SU-DHL-6 (cell line): ENCODE measurements around the gene STXBP5.
A peak's percentile ranks its signal among the peaks of the same experiment; 100 is the strongest.

Source experiments
- H2AFZ ChIP-seq: fragments of 200-600 bp; sonication (generic); 2 replicates; pipeline ENCODE4 v1.6.1; 2014; ENCODE audit warnings: low read depth, mild to moderate bottlenecking, moderate library complexity, mixed read lengths, antibody characterized with exemption, low read length; ENCODE audit not compliant: severe bottlenecking
- H3F3A ChIP-seq: fragments of 200-600 bp; shearing (Covaris generic); 2 replicates; pipeline ENCODE4 v1.6.0; 2016; ENCODE audit warnings: antibody characterized with exemption, mild to moderate bottlenecking; ENCODE audit not compliant: insufficient read depth
- H3K27ac ChIP-seq: fragments of 200-600 bp; sonication (generic); 2 replicates; pipeline ENCODE4 v1.5.1; 2016; ENCODE audit warnings: low read depth, mild to moderate bottlenecking, low read length, moderate library complexity, mixed read lengths
- H3K27me3 ChIP-seq: fragments of 200-600 bp; sonication (generic), shearing (Covaris generic); 2 replicates; pipeline ENCODE4 v1.6.0; 2014; ENCODE audit warnings: mild to moderate bottlenecking, low read length
- H3K36me3 ChIP-seq: fragments of 200-600 bp; sonication (generic); 2 replicates; pipeline ENCODE4 v1.6.1; 2014; ENCODE audit warnings: mild to moderate bottlenecking, low read length, mixed read lengths
- H3K4me2 ChIP-seq: fragments of 300-600, 200-600 bp; shearing (Covaris generic), sonication (generic); 2 replicates; pipeline ENCODE4 v1.6.0; 2014; ENCODE audit warnings: low read length, low read depth, mild to moderate bottlenecking; ENCODE audit not compliant: poor library complexity, severe bottlenecking
- H3K4me3 ChIP-seq: fragments of 200-600 bp; sonication (generic); 2 replicates; pipeline ENCODE4 v1.5.1; 2014; ENCODE audit warnings: antibody characterized with exemption, low read length, mild to moderate bottlenecking, mixed read lengths; ENCODE audit not compliant: insufficient read depth, poor library complexity, severe bottlenecking
- H3K79me2 ChIP-seq: fragments of 200-600 bp; sonication (generic); 2 replicates; pipeline ENCODE4 v1.6.1; 2014; ENCODE audit warnings: mild to moderate bottlenecking, low read length, moderate library complexity; ENCODE audit not compliant: insufficient read depth
- H3K9ac ChIP-seq: fragments of 200-600 bp; sonication (generic); 2 replicates; pipeline ENCODE4 v1.7.0; 2014; ENCODE audit warnings: mild to moderate bottlenecking, low read length
- H3K9me2 ChIP-seq: fragments of 200-600 bp; sonication (generic); replicated peaks from 2 replicates; pipeline ENCODE4 v1.6.1; 2014; ENCODE audit warnings: low read length; ENCODE audit not compliant: insufficient read depth
- H3K9me3 ChIP-seq: fragments of 200-600 bp; sonication (generic); 2 replicates; pipeline ENCODE4 v1.6.1; 2014; ENCODE audit warnings: low read length, mixed read lengths; ENCODE audit not compliant: insufficient read depth
- H4K20me1 ChIP-seq: fragments of 200-600 bp; sonication (generic); 2 replicates; pipeline ENCODE4 v1.6.1; 2014; ENCODE audit warnings: low read depth, mild to moderate bottlenecking, antibody characterized with exemption, low read length, moderate library complexity, mixed read lengths
- EZH2phosphoT487 ChIP-seq: fragments of 200-600 bp; sonication (generic), shearing (Covaris generic); conservative IDR thresholded peaks from 2 replicates; pipeline ENCODE4 v1.6.1; 2018; ENCODE audit warnings: mild to moderate bottlenecking, antibody characterized with exemption, low read length, moderate library complexity, mixed read lengths
- TF ChIP-seq, protein P1 (sequence below): fragments of 200-600 bp; sonication (generic); IDR thresholded peaks from one replicate; pipeline ENCODE4 v1.5.1; 2017; ENCODE audit warnings: antibody characterized with exemption, mild to moderate bottlenecking, low read length, moderate library complexity; ENCODE audit not compliant: insufficient read depth, poor library complexity, severe bottlenecking

The STXBP5 gene

GRCh38 chr6:147283460-147283859, 79.2 kb downstream of the STXBP5 start:
- no peak for TF ChIP-seq EZH2phosphoT487
- TF ChIP-seq, protein P1, sequence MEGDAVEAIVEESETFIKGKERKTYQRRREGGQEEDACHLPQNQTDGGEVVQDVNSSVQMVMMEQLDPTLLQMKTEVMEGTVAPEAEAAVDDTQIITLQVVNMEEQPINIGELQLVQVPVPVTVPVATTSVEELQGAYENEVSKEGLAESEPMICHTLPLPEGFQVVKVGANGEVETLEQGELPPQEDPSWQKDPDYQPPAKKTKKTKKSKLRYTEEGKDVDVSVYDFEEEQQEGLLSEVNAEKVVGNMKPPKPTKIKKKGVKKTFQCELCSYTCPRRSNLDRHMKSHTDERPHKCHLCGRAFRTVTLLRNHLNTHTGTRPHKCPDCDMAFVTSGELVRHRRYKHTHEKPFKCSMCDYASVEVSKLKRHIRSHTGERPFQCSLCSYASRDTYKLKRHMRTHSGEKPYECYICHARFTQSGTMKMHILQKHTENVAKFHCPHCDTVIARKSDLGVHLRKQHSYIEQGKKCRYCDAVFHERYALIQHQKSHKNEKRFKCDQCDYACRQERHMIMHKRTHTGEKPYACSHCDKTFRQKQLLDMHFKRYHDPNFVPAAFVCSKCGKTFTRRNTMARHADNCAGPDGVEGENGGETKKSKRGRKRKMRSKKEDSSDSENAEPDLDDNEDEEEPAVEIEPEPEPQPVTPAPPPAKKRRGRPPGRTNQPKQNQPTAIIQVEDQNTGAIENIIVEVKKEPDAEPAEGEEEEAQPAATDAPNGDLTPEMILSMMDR, result no peak
- Histone ChIP-seq H3K4me2 (no peak overlapping the region), H3K9me3 (no peaks in the 10 kb centered on the region), H3K79me2 (no peaks in the 10 kb centered on the region), H3K4me3 (no peak overlapping the region), H3K9me2 (no peaks in the 10 kb centered on the region), H3K27ac (no peak overlapping the region), H3K27me3 (no peaks in the 10 kb centered on the region), H3K9ac (no peak overlapping the region), H3K36me3 (peaks cover 6% of the 10 kb centered on the region; the same call in 1 of the 2 replicates), H2AFZ (no peak overlapping the region), H4K20me1 (no peaks in the 10 kb centered on the region), H3F3A (no peaks in the 10 kb centered on the region)

GRCh38 chr6:147285087-147285855, 81.1 kb downstream of the STXBP5 start:
- H3K36me3 ChIP-seq, result peaks cover 6% of the 10 kb centered on the region; the same call in 1 of the 2 replicates
- H3K27ac ChIP-seq, result no peak overlapping the region
- H3F3A ChIP-seq, result no peaks in the 10 kb centered on the region
- no peak overlapping the region for H3K4me2 ChIP-seq
- H3K27me3 ChIP-seq, result no peaks in the 10 kb centered on the region
- H3K4me3 ChIP-seq, result no peak overlapping the region
- no peaks in the 10 kb centered on the region for H4K20me1 ChIP-seq
- no peak overlapping the region for H3K9ac ChIP-seq
- H2AFZ ChIP-seq, result no peak overlapping the region
- no peak for TF ChIP-seq EZH2phosphoT487
- TF ChIP-seq, protein P1, result peak; percentile 41
- H3K79me2 ChIP-seq, result no peaks in the 10 kb centered on the region
- no peaks in the 10 kb centered on the region for H3K9me3 ChIP-seq
- H3K9me2 ChIP-seq, result no peaks in the 10 kb centered on the region

- no peaks in the 10 kb centered on the region for H4K20me1 ChIP-seq
- no peak overlapping the region for H3K4me3 ChIP-seq
- no peaks in the 10 kb centered on the region for H3K79me2 ChIP-seq
- H3K4me2 ChIP-seq, result no peak overlapping the region
- no peaks in the 10 kb centered on the region for H3K27me3 ChIP-seq
- no peaks in the 10 kb centered on the region for H3K9me2 ChIP-seq
- H3K27ac ChIP-seq, result no peak overlapping the region
- H3F3A ChIP-seq, result no peaks in the 10 kb centered on the region
- no peak overlapping the region for H2AFZ ChIP-seq
- peaks cover 2% of the 10 kb centered on the region; the same call in 1 of the 2 replicates for H3K36me3 ChIP-seq
- no peak overlapping the region for H3K9ac ChIP-seq
- no peaks in the 10 kb centered on the region for H3K9me3 ChIP-seq
- TF ChIP-seq, protein P1, result no peak
- TF ChIP-seq EZH2phosphoT487, result no peak
Measured at GRCh38 chr6:147287869-147288271, 83.7 kb downstream of the STXBP5 start.
